GM23248 (cell line): ENCODE data around the gene HEBP1. TPM values are rescaled to one million over a fixed set of nuclear protein-coding genes. Genes with fewer than 3 reads are reported as not detected.
A peak's percentile ranks its signal among the peaks of the same experiment; 100 is the strongest.

Experiments used
- DNase-seq: peaks from one replicate; pipeline ENCODE4 v3.0.0-alpha.2; 2015
- H2AFZ ChIP-seq: fragments of 200-600 bp; sonication (generic); 2 replicates; pipeline ENCODE4 v1.6.1; 2016; ENCODE audit warnings: antibody characterized with exemption
- H3F3A ChIP-seq: fragments of 200-600 bp; sonication (generic); 2 replicates; pipeline ENCODE4 v1.6.1; 2016; ENCODE audit warnings: mild to moderate bottlenecking, antibody characterized with exemption, mixed run types; ENCODE audit not compliant: insufficient read depth
- H3K27ac ChIP-seq: fragments of 200-600 bp; sonication (generic); 2 replicates; pipeline ENCODE4 v1.5.1; 2016; ENCODE audit warnings: mild to moderate bottlenecking
- H3K27me3 ChIP-seq: fragments of 200-600 bp; sonication (generic); replicated peaks from 2 replicates; pipeline ENCODE4 v1.6.1; 2016; ENCODE audit warnings: mild to moderate bottlenecking; ENCODE audit not compliant: insufficient read depth
- H3K36me3 ChIP-seq: fragments of 200-600 bp; sonication (generic); 2 replicates; pipeline ENCODE4 v1.6.1; 2016; ENCODE audit warnings: low read depth, mild to moderate bottlenecking
- H3K4me1 ChIP-seq: fragments of 200-600 bp; sonication (generic); 2 replicates; pipeline ENCODE4 v1.6.1; 2016; ENCODE audit warnings: mild to moderate bottlenecking; ENCODE audit not compliant: insufficient read depth
- H3K4me2 ChIP-seq: fragments of 200-600 bp; sonication (generic); one replicate; pipeline ENCODE4 v1.6.1; 2016; ENCODE audit warnings: mild to moderate bottlenecking; ENCODE audit not compliant: unreplicated experiment
- H3K4me3 ChIP-seq: fragments of 200-600 bp; sonication (generic); 2 replicates; pipeline ENCODE4 v1.5.1; 2016; ENCODE audit warnings: mild to moderate bottlenecking
- H3K79me2 ChIP-seq: fragments of 200-600 bp; sonication (generic); 2 replicates; pipeline ENCODE4 v1.6.1; 2016; ENCODE audit warnings: mild to moderate bottlenecking; ENCODE audit not compliant: insufficient read depth
- H3K9ac ChIP-seq: fragments of 200-600 bp; sonication (generic); 2 replicates; pipeline ENCODE4 v1.6.1; 2016; ENCODE audit warnings: mild to moderate bottlenecking
- H3K9me2 ChIP-seq: fragments of 200-600 bp; sonication (generic); 2 replicates; pipeline ENCODE4 v1.6.1; 2016; ENCODE audit warnings: mixed run types, mild to moderate bottlenecking, moderate library complexity; ENCODE audit not compliant: insufficient read depth
- H3K9me3 ChIP-seq: fragments of 200-600 bp; sonication (generic); one replicate; pipeline ENCODE4 v1.6.1; 2017; ENCODE audit warnings: low read depth
- H4K20me1 ChIP-seq: fragments of 200-600 bp; sonication (generic); 2 replicates; pipeline ENCODE4 v1.6.0; 2016; ENCODE audit not compliant: insufficient read depth
- EZH2 ChIP-seq: fragments of 200-600 bp; sonication (generic); IDR thresholded peaks from 2 replicates; pipeline ENCODE4 v1.6.1; 2018; ENCODE audit warnings: antibody characterized with exemption, mild to moderate bottlenecking; ENCODE audit not compliant: insufficient read depth, poor library complexity, severe bottlenecking
- EZH2phosphoT487 ChIP-seq: fragments of 200-600 bp; sonication (generic); IDR thresholded peaks from 2 replicates; pipeline ENCODE4 v1.6.1; 2018; ENCODE audit warnings: antibody characterized with exemption, moderate library complexity, mild to moderate bottlenecking, low read depth; ENCODE audit not compliant: insufficient read depth
- WGBS, 2 experiments: methylation state at CpG; one replicate each; pipeline ENCODE4 v1.1.6; 2015 to 2017; ENCODE audit warnings: low lambda C conversion rate in 2 of 2, low coverage in 1 of 2; ENCODE audit errors: missing lambda C conversion rate in 2 of 2; 5-methylcytosine and 5-hydroxymethylcytosine counted together
- in situ Hi-C: fragments of 300-500 bp; cut with MboI; formaldehyde crosslinking; loops from 2 replicates; pipeline ENCODE4 v1.15.0; 2020
- polyA plus RNA-seq: library from polyadenylated mRNA; unstranded; fragments of >200 nt; fragmentation: Nextera tagmentation; extraction: Ambion mirVana; gene quantifications from 2 replicates; pipeline ENCODE4 v1.2.1, GENCODE V29; 2016
- total RNA-seq: library from RNA; depleted of rRNA; stranded (reverse); fragments of >200 nt; shearing (Covaris generic); gene quantifications from 2 replicates; pipeline ENCODE4 v1.2.3, GENCODE V29; 2014; rRNA removed

HEBP1 gene
- total RNA-seq (14.5 and 17.4 TPM in 2 replicates), polyA plus RNA-seq (83.0 and 92.9 TPM in 2 replicates)

DNA sequence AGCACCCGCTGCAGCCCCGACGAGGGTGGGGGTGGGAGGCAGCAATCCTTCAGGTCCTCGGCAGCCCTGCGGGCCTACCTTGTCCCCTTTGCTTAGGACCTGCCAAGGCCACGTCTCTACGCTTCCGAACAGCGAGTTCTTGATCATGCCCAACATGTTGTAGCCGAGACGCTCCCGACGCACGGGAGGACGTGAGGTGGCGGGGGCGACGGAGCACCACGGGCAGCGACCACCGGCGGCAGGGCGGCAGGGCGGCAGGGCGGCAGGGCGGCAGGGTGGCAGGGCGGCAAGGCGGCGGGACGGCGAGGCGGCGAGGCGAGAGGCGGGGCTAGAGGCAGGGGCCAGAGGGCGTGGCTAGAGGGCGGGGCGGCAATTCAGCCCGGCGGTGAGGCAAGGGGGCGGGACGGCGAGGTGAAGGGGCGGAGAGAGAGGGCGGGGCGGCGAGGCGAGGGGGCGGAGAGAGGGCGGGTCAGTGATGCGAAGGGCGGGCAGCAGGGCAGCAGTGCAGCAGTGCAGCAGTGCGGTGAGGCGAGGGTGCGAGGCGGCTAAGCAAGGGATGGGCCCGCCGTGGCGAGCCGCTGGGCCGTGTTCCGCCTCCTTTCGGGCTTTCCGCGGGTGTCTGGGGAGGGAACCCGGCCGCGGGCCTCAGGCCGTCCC, at the start of gene HEBP1:
TSS of gene HEBP1 (minus strand) at position 307 of the 657 bp plus-strand sequence. CDS start at position 156, 151 bp downstream.
- Histone ChIP-seq H3K4me1 (peaks cover 23% of the 10 kb centered on the region), H3F3A (peaks cover 16% of the 10 kb centered on the region), H3K4me2 (peak within 1 kb of the TSS; percentile 95), H3K4me3 (peak within 1 kb of the TSS; percentile 87), H3K9ac (peak within 1 kb of the TSS; percentile 85), H2AFZ (peak within 1 kb of the TSS; percentile 90), H3K36me3 (no peaks in the 10 kb centered on the region), H4K20me1 (no peaks in the 10 kb centered on the region), H3K79me2 (peaks cover 50% of the 10 kb centered on the region), H3K27ac (peak within 1 kb of the TSS; percentile 84), H3K9me3 (no peaks in the 10 kb centered on the region), H3K9me2 (no peaks in the 10 kb centered on the region), H3K27me3 (no peaks in the 10 kb centered on the region)
- peak; percentile 97 for DNase-seq
- in situ Hi-C loops, result no loop called here
- WGBS, 2 experiments, result 1 to 2% methylated on average over 22 to 69 of the region's 69 CpGs
- no peak for TF ChIP-seq EZH2
- no peak for TF ChIP-seq EZH2phosphoT487

GRCh38 chr12:13049816-13050215, 49.8 kb upstream of the HEBP1 start:
- Histone ChIP-seq H3K27me3 (no peaks in the 10 kb centered on the region), H3K4me3 (no peak overlapping the region), H3K79me2 (peaks cover 74% of the 10 kb centered on the region), H3K36me3 (no peaks in the 10 kb centered on the region), H3K4me2 (peak overlapping the region; percentile 19), H3K9me2 (no peaks in the 10 kb centered on the region), H3F3A (peaks cover 18% of the 10 kb centered on the region), H2AFZ (no peak overlapping the region), H4K20me1 (no peaks in the 10 kb centered on the region), H3K9me3 (peaks cover 7% of the 10 kb centered on the region), H3K27ac (peak overlapping the region; percentile 11; the same call in 1 of the 2 replicates), H3K9ac (no peak overlapping the region), H3K4me1 (peaks cover 23% of the 10 kb centered on the region)
- in situ Hi-C loops, result loop anchor here (25.0 kb wide), 1 partner anchor 487 kb away; no protein-coding TSS in a partner anchor
- TF ChIP-seq EZH2phosphoT487 (no peak), EZH2 (no peak)
- DNase-seq, result peak; percentile 76
- 31 to 32% methylated on average over 3 of the region's 3 CpGs for WGBS, 2 experiments

DNA sequence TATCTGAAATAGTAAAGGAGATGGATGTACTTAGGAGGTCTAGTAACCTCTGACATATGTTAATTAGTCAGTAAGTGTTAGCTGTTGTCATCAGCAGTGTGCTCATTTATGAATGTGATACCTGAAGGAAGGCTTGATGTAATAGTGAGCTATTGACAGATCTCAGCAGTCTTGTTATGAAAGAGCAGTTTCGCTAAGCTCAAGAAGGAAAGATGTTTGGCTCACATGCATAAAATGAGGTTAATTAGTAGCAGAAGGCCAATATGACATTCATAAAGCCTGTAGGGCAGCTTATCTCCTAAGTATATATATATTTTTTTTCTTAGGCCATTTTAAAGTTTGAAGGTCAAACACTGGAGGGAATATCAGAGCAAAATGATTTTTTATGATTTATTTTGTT, 46.9 kb upstream of the HEBP1 start:
- TF ChIP-seq EZH2 (no peak), EZH2phosphoT487 (no peak)
- H2AFZ ChIP-seq, result no peak overlapping the region
- no peak overlapping the region for H3K4me2 ChIP-seq
- H4K20me1 ChIP-seq, result no peaks in the 10 kb centered on the region
- peaks cover 18% of the 10 kb centered on the region for H3F3A ChIP-seq
- DNase-seq, result no peak
- H3K9ac ChIP-seq, result no peak overlapping the region
- H3K9me3 ChIP-seq, result no peaks in the 10 kb centered on the region
- H3K27me3 ChIP-seq, result no peaks in the 10 kb centered on the region
- in situ Hi-C loops, result loop anchor here (25.0 kb wide), 1 partner anchor 490 kb away; no protein-coding TSS in a partner anchor
- no peaks in the 10 kb centered on the region for H3K9me2 ChIP-seq
- H3K4me3 ChIP-seq, result no peak overlapping the region
- peaks cover 23% of the 10 kb centered on the region for H3K4me1 ChIP-seq
- no peak overlapping the region for H3K27ac ChIP-seq
- 65 to 67% methylated on average over 1 of the region's 1 CpG for WGBS, 2 experiments
- no peaks in the 10 kb centered on the region for H3K36me3 ChIP-seq
- peaks cover 55% of the 10 kb centered on the region for H3K79me2 ChIP-seq

GRCh38 chr12:13045816-13046215, 45.8 kb upstream of the HEBP1 start:
- 89 to 96% methylated on average over 8 of the region's 8 CpGs for WGBS, 2 experiments

More at GRCh38 chr12:13045816-13046215, 45.8 kb upstream of the HEBP1 start:
- no peak overlapping the region for H2AFZ ChIP-seq
- H3K79me2 ChIP-seq, result peaks cover 44% of the 10 kb centered on the region
- DNase-seq, result no peak
- no peaks in the 10 kb centered on the region for H3K9me3 ChIP-seq
- no peaks in the 10 kb centered on the region for H3K27me3 ChIP-seq
- H3K4me1 ChIP-seq, result peaks cover 18% of the 10 kb centered on the region
- TF ChIP-seq EZH2phosphoT487 (no peak), EZH2 (no peak)
- H3K4me3 ChIP-seq, result no peak overlapping the region
- H3K36me3 ChIP-seq, result no peaks in the 10 kb centered on the region
- H3K9me2 ChIP-seq, result no peaks in the 10 kb centered on the region
- H3K9ac ChIP-seq, result no peak overlapping the region
- peaks cover 16% of the 10 kb centered on the region for H3F3A ChIP-seq
- H3K27ac ChIP-seq, result no peak overlapping the region
- no peak overlapping the region for H3K4me2 ChIP-seq
- no peaks in the 10 kb centered on the region for H4K20me1 ChIP-seq
- in situ Hi-C loops, result loop anchor here (25.0 kb wide), 1 partner anchor 491 kb away; no protein-coding TSS in a partner anchor
